ENCODE data around the gene ATP5MK. TPM values are rescaled to one million over a fixed set of nuclear protein-coding genes. Genes with fewer than 3 reads are reported as not detected.

ATP5MK gene
- total and polyA plus RNA-seq, 2 of the 8 experiments (the other 6 are each of a cell fraction or from before 2014, with no cell fraction given): 280 to 312 TPM

DNA sequence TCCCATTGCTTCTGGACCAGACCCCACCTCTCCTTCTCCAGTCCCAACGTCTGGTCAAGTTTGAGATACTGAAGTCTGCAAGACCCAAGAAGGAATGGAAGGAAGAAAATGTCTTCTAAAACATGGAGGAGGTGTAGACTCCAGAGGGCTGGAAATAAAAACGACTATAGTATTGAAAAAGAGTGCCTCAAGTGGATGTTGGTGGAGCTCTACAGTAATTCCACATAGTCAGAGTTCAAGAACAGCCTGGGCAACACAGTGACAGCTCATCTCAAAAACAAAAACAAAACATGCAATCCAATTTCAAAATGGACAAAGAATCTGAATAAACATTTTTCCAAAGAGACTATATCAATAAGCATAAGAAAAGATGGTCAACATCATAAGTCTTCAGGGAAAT, 43.0 kb downstream of the ATP5MK start:
- 60% methylated on average over 2 of the region's 2 CpGs; no CpG with 5 or more reads in 1 of the 2 experiments for WGBS, 2 experiments (ENCODE audit: extremely low coverage in 1 of 2, insufficient coverage in 1 of 2, insufficient read length in 1 of 2, insufficient replicate concordance in 2 of 2, low coverage in 1 of 2, low lambda C conversion rate in 2 of 2, missing lambda C conversion rate in 1 of 2)
- peak overlapping the region; percentile 85; the same call in 1 of the 2 replicates for H2AFZ ChIP-seq (ENCODE audit: low read length)
- no peak overlapping the region for H3K4me3 ChIP-seq (ENCODE audit: extremely low read depth in 1 of 4, insufficient read depth in 2 of 4, low read depth in 3 of 4, low read length in 4 of 4)

More for the DNA sequence above, 43.0 kb downstream of the ATP5MK start:
- CTCF ChIA-PET (ENCODE audit: partially characterized antibody): interaction anchor here (0.7 to 3.3 kb wide), 5 partner anchors 15 to 674 kb away, joined by 3 to 11 read pairs (median 3); no protein-coding TSS in a partner anchor
- Histone ChIP-seq H2BK20ac (ENCODE audit: low read length) (no peak overlapping the region), H3K23ac (ENCODE audit: insufficient read length) (no peak overlapping the region), H3K56ac (replicated peaks; ENCODE audit: insufficient read length, low read depth, low read length) (no peak overlapping the region), H2BK5ac (ENCODE audit: low read depth, low read length) (no peak overlapping the region), H2AK5ac (ENCODE audit: low read depth, low read length) (no peak overlapping the region), H3K27me3 (replicated peaks in 1 of 4; ENCODE audit: control insufficient read depth in 3 of 4, extremely low read depth in 1 of 4, insufficient read depth in 3 of 4, low read length in 3 of 4) (no peaks in the 10 kb centered on the region), H3K79me1 (ENCODE audit: low read depth, low read length) (no peaks in the 10 kb centered on the region), H3K14ac (ENCODE audit: insufficient read length) (no peak overlapping the region), H3K79me2 (ENCODE audit: control insufficient read depth in 1 of 2, insufficient read depth in 2 of 2, low read length in 2 of 2) (peaks cover 0 to 4% of the 10 kb centered on the region in 2 experiments; a peak in 2 of 4 replicates), H2BK15ac (ENCODE audit: low read length) (no peak overlapping the region), H3K4me1 (replicated peaks in 1 of 4; ENCODE audit: control insufficient read depth in 3 of 4, insufficient read depth in 4 of 4, low read length in 3 of 4) (peaks cover 0 to 3% (median 1%) of the 10 kb centered on the region in 4 experiments; a peak in 4 of 7 replicates), H4K8ac (ENCODE audit: extremely low read depth, insufficient read depth, low read length) (no peak overlapping the region), H4K5ac (ENCODE audit: insufficient read length, low read depth, low read length) (no peak overlapping the region), H3K9me3 (ENCODE audit: insufficient read depth in 2 of 2, low read depth in 1 of 2, low read length in 1 of 2) (no peaks in the 10 kb centered on the region), H3K4me2 (ENCODE audit: insufficient read depth in 1 of 2, low read depth in 2 of 2, low read length in 2 of 2) (no peak overlapping the region), H4K91ac (replicated peaks; ENCODE audit: insufficient read length, low read length) (no peak overlapping the region), H3K23me2 (ENCODE audit: low read depth, low read length) (peaks cover 4% of the 10 kb centered on the region; the same call in 1 of the 2 replicates), H2BK12ac (ENCODE audit: low read depth, low read length) (no peak overlapping the region), H3K9ac (replicated peaks in 1 of 4; ENCODE audit: extremely low read depth in 1 of 4, low read depth in 3 of 4, low read length in 3 of 4) (no peak overlapping the region), H4K20me1 (replicated peaks in 1 of 2; ENCODE audit: control insufficient read depth in 1 of 2, insufficient read depth in 2 of 2, low read length in 2 of 2) (no peaks in the 10 kb centered on the region), H3K18ac (ENCODE audit: extremely low read depth, low read length) (no peak overlapping the region), H3K36me3 (ENCODE audit: control insufficient read depth in 2 of 4, insufficient read depth in 4 of 4, low read length in 3 of 4) (peaks cover 0 to 6% (median 3%) of the 10 kb centered on the region in 4 experiments; a peak in 3 of 8 replicates), H2BK120ac (replicated peaks; ENCODE audit: low read depth, low read length) (no peak overlapping the region), H3K4ac (replicated peaks; ENCODE audit: insufficient read length, low read depth, low read length) (no peak overlapping the region), H3K27ac (ENCODE audit: low read depth, low read length) (no peak overlapping the region)
- FAIRE-seq (no peak), DNase-seq (ENCODE audit: low read depth in 1 of 2, low spot score in 2 of 2) (no peak)
- POLR2A ChIA-PET (ENCODE audit: partially characterized antibody): interaction anchor here (0.6 kb wide), 1 partner anchor 9 kb away, joined by 3 read pairs; no protein-coding TSS in a partner anchor
- TF ChIP-seq ZNF274 (IDR thresholded peaks at IDR 0.05; ENCODE audit: borderline replicate concordance, extremely low read depth, low read length) (no peak), SIN3A (conservative IDR thresholded peaks at IDR 0.05 in 1 of 2, IDR thresholded peaks at IDR 0.05 in 1 of 2; ENCODE audit: low read depth in 1 of 2, low read length in 2 of 2) (no peak)
- TF ChIP-seq, protein P1, sequence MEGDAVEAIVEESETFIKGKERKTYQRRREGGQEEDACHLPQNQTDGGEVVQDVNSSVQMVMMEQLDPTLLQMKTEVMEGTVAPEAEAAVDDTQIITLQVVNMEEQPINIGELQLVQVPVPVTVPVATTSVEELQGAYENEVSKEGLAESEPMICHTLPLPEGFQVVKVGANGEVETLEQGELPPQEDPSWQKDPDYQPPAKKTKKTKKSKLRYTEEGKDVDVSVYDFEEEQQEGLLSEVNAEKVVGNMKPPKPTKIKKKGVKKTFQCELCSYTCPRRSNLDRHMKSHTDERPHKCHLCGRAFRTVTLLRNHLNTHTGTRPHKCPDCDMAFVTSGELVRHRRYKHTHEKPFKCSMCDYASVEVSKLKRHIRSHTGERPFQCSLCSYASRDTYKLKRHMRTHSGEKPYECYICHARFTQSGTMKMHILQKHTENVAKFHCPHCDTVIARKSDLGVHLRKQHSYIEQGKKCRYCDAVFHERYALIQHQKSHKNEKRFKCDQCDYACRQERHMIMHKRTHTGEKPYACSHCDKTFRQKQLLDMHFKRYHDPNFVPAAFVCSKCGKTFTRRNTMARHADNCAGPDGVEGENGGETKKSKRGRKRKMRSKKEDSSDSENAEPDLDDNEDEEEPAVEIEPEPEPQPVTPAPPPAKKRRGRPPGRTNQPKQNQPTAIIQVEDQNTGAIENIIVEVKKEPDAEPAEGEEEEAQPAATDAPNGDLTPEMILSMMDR (IDR thresholded peaks at IDR 0.05; ENCODE audit: control extremely low read depth in 1 of 3, insufficient read depth in 1 of 3, low read depth in 1 of 3, low read length in 3 of 3): peak in 1 of 3 experiments; percentile 16; a peak in 1 of 4 replicates

Data from H1 (cell line).